ENCODE results near the gene CCR7. TPM values are rescaled to one million over a fixed set of nuclear protein-coding genes. Genes with fewer than 3 reads are reported as not detected.

Gene CCR7
- total and polyA plus RNA-seq, 2 of the 13 experiments (the other 11 are each of a cell fraction or from before 2014, with no cell fraction given), result 0.04 to 0.53 TPM

- no peak overlapping the region for H3K27ac ChIP-seq (ENCODE audit: extremely low read length, insufficient read depth, low read length)
- H3K36me3 ChIP-seq (replicated peaks in 1 of 2; ENCODE audit: control insufficient read depth in 1 of 2, insufficient read depth in 2 of 2, low read length in 2 of 2), result no peaks in the 10 kb centered on the region
- DNase-seq (ENCODE audit: low spot score) (no peak), FAIRE-seq (no peak), ATAC-seq (no peak)
- H3K9me3 ChIP-seq (ENCODE audit: low read length), result no peaks in the 10 kb centered on the region
- POLR2A ChIA-PET, result no interaction called here
- no peak overlapping the region for H2AFZ ChIP-seq (ENCODE audit: low read length)
- H3K9ac ChIP-seq (ENCODE audit: insufficient read depth, low read depth, low read length), result no peak overlapping the region
- 39% methylated on average over 6 of the region's 6 CpGs for WGBS (ENCODE audit: low lambda C conversion rate)
- BruUV-seq (replicated peaks), result no TSS peak
- no peak overlapping the region for H3K4me2 ChIP-seq (ENCODE audit: low read depth, low read length)
- in situ Hi-C loops (cut with HindIII; ENCODE audit: extremely low pct_ligation_motif_present, low pct_unique_long_range_greater_than_20kb) (no loop called here), intact Hi-C loops (cut with micrococcal nuclease; ENCODE audit: unreplicated experiment) (no loop called here)
- CTCF ChIA-PET (ENCODE audit: low intra/inter-chr PET ratio, low total read pairs), result no interaction called here
- TF ChIP-seq XRCC5 (optimal IDR thresholded peaks at IDR 0.05; ENCODE audit: low read length), result no peak
- TF ChIP-seq PPARG (CRISPR knock-in tag; conservative IDR thresholded peaks at IDR 0.05), result no peak
- TF ChIP-seq ZNF891 (CRISPR knock-in tag; IDR thresholded peaks at IDR 0.05), result no peak
- TF ChIP-seq, protein P1, sequence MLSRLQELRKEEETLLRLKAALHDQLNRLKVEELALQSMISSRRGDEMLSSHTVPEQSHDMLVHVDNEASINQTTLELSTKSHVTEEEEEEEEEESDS (CRISPR knock-in tag; IDR thresholded peaks at IDR 0.05; ENCODE audit: borderline replicate concordance), result no peak
- no peak for TF ChIP-seq ZBTB44 (CRISPR knock-in tag; IDR thresholded peaks at IDR 0.05)
- no peak for TF ChIP-seq CREBL2 (CRISPR knock-in tag; IDR thresholded peaks at IDR 0.05; ENCODE audit: borderline replicate concordance)
- no peak for TF ChIP-seq DDIT3 (CRISPR knock-in tag; IDR thresholded peaks at IDR 0.05)
- no peak for TF ChIP-seq MAX (IDR thresholded peaks at IDR 0.05)
- TF ChIP-seq ZNF552 (CRISPR knock-in tag; IDR thresholded peaks at IDR 0.05; ENCODE audit: borderline replicate concordance), result no peak
- TF ChIP-seq ZNF432 (CRISPR knock-in tag; IDR thresholded peaks at IDR 0.05; ENCODE audit: borderline replicate concordance), result no peak
- TF ChIP-seq, protein P2, sequence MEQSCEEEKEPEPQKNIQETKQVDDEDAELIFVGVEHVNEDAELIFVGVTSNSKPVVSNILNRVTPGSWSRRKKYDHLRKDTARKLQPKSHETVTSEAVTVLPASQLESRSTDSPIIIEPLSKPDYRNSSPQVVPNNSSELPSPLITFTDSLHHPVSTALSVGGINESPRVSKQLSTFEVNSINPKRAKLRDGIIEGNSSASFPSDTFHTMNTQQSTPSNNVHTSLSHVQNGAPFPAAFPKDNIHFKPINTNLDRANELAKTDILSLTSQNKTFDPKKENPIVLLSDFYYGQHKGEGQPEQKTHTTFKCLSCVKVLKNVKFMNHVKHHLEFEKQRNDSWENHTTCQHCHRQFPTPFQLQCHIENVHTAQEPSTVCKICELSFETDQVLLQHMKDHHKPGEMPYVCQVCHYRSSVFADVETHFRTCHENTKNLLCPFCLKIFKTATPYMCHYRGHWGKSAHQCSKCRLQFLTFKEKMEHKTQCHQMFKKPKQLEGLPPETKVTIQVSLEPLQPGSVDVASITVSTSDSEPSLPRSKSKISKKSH (CRISPR knock-in tag; IDR thresholded peaks at IDR 0.05; ENCODE audit: borderline replicate concordance), result no peak
- no peak for TF ChIP-seq ZC3H13 (CRISPR knock-in tag; IDR thresholded peaks at IDR 0.05)
- no peaks in the 10 kb centered on the region for H3K79me2 ChIP-seq (ENCODE audit: insufficient read depth, low read length)
- no peak overlapping the region for H3K4me3 ChIP-seq (replicated peaks in 1 of 3; ENCODE audit: insufficient read depth in 1 of 3, low read depth in 2 of 3, low read length in 3 of 3)
- H3K4me1 ChIP-seq (ENCODE audit: insufficient read depth, low read length), result peaks cover 5% of the 10 kb centered on the region
- H4K20me1 ChIP-seq (ENCODE audit: insufficient read depth, low read length), result no peaks in the 10 kb centered on the region
- H3K27me3 ChIP-seq (ENCODE audit: control insufficient read depth in 1 of 2, insufficient read depth in 2 of 2, low read length in 2 of 2), result peaks cover 0 to 13% of the 10 kb centered on the region in 2 experiments; a peak in 4 of 5 replicates
These were observed 42.8 kb upstream of the CCR7 start for GRCh38 chr17:40608061-40608581.
